Adipocyte (in vitro differentiated cells): ENCODE data around the gene TMEM89.
A peak's percentile ranks its signal among the peaks of the same experiment; 100 is the strongest.

Experiments
- DNase-seq: peaks from one replicate; pipeline ENCODE4 v3.0.0-alpha.2; 2015; ENCODE audit warnings: low read depth
- H3K27me3 ChIP-seq: replicated peaks from 2 replicates; pipeline ENCODE4 v1.7.0; 2013; ENCODE audit warnings: mild to moderate bottlenecking, low read length, moderate library complexity; ENCODE audit not compliant: control insufficient read depth, insufficient read depth
- H3K36me3 ChIP-seq: 2 replicates; pipeline ENCODE4 v1.7.0; 2013; ENCODE audit warnings: low read length, mild to moderate bottlenecking, moderate library complexity; ENCODE audit not compliant: control insufficient read depth, insufficient read depth, severe bottlenecking
- H3K4me1 ChIP-seq: 2 replicates; pipeline ENCODE4 v1.7.0; 2013; ENCODE audit warnings: mild to moderate bottlenecking, low read length, moderate library complexity; ENCODE audit not compliant: control insufficient read depth, insufficient read depth
- H3K4me3 ChIP-seq: 2 replicates; pipeline ENCODE4 v1.7.0; 2013; ENCODE audit warnings: mild to moderate bottlenecking, low read length, moderate library complexity
- H3K9ac ChIP-seq: 2 replicates; pipeline ENCODE4 v1.7.0; 2013; ENCODE audit warnings: mild to moderate bottlenecking, low read length, moderate library complexity
- H3K9me3 ChIP-seq: 2 replicates; pipeline ENCODE4 v1.7.0; 2013; ENCODE audit warnings: mild to moderate bottlenecking, low read length, moderate library complexity; ENCODE audit not compliant: control insufficient read depth

The TMEM89 gene

DNA sequence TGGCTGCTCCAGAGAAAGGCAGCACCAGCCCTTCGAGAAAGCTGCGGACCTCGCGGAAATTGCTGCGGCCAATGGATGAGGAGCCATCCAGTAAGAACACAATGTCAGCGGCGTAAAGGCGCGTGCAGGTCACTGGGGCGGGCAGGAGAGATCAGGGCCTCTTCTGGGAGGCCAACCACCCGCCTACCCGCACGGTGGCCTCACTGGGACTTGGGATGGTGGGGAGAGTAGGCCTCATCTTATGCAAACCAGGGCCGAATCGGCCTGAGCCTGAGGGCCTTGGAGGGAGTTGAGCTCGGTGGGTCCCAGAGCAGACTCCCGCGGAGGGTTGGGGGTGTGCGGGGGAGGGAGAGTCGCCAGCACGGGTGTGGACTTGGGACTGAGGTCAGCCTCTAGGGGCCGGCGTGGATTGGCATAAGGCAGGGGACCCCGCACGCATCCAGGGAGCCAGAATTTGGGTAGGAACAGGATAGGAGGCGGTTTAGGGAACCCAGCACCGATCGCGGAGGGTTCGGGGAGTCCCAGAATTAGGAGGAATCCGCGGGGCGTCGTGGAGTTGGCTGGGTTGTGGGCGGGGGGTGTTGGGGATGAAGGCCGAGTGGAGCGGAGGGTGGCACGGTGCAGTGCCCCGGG, 27.0 kb downstream of the TMEM89 start:
- DNase-seq, result peak; percentile 29
- H3K4me3 ChIP-seq, result peak overlapping the region; percentile 71

DNA sequence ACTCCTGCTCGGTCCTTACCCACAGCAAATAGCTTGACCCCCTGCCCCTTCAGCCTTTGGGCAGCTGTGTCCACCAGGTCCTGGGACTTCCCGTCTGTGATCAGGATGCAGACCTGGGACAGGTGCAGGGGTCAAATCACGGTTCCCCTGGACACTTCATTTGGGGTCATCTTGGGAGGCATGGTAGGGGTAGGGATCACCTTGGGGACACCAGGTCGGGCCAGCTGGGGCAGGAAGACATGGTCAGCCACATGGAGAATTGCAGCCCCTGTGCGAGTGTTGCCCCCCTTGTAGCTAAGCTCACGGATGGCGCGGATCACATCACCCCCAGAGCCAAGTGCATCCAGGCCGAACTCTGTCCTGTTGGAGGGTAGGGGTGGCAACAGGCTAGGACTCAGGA, 28.2 kb downstream of the TMEM89 start:
- Histone ChIP-seq H3K36me3 (peaks cover 9% of the 10 kb centered on the region), H3K27me3 (no peaks in the 10 kb centered on the region), H3K9me3 (no peaks in the 10 kb centered on the region), H3K4me3 (no peak overlapping the region), H3K9ac (no peak overlapping the region), H3K4me1 (peaks cover 30% of the 10 kb centered on the region)
- DNase-seq, result no peak

More for the DNA sequence above, 27.0 kb downstream of the TMEM89 start:
- H3K36me3 ChIP-seq, result peaks cover 19% of the 10 kb centered on the region
- H3K27me3 ChIP-seq, result no peaks in the 10 kb centered on the region
- H3K9me3 ChIP-seq, result no peaks in the 10 kb centered on the region
- peaks cover 42% of the 10 kb centered on the region for H3K4me1 ChIP-seq
- H3K9ac ChIP-seq, result peak overlapping the region; percentile 77

DNA sequence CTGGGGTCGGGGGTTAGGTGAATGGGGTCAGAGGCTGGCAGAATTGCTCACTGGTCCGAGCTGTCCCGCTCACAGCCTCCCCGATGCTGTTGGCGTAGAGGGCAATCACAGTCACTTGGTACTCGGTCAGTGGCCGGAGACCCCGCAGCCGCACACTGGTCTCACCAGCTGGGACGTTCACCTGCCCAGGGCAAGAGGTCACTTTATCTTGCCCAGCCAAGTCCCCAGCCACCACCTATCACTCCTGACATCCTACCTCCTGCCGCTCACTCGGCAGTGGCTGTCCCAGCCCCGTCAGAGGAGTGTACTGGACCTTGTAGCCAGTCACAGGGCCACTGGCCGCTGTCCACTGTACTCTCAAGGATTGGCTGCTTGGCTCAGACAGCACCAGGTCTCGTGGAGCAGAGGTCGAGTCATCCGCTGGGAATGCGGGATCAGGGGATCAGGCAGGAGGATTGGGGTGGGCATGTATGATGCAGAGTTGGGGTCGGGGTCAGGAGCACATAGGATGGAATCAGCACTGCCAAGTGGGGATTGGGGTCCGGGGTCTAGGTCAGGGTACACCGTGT, 29.0 kb downstream of the TMEM89 start:
- no peak overlapping the region for H3K4me3 ChIP-seq
- peaks cover 23% of the 10 kb centered on the region for H3K4me1 ChIP-seq
- no peak overlapping the region for H3K9ac ChIP-seq
- DNase-seq, result no peak
- no peaks in the 10 kb centered on the region for H3K27me3 ChIP-seq
- H3K36me3 ChIP-seq, result peaks cover 2% of the 10 kb centered on the region
- no peaks in the 10 kb centered on the region for H3K9me3 ChIP-seq

DNA sequence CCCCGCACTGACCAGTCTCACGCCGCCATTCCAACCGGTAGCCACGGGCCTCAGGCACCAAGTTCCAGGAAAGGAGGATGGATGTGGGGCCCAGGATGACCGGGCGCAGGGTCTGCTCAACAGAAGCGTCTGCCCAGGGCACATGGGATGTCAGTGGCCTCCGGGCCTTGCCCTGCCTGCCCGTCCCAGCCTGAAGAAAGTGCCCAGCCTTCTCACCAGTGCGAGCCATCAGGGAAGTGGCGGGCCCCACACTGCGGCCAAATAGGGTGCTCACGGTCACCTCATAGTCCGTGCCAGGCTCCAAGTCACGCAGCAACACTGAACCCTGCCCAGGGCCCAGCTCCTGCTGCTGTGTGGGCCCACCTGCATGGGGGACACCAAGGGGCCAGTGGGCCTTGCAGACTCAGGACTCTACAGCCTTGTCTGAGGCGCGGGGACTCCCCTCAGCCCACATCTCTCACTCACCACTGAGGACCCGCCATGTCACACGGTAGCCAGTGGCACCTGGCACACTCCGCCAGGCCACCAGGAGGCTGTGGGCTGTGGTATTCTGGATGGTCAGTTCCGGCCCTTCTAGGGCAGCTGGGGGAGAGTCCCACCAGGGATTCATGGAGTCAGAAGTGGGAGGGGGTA, 29.6 kb downstream of the TMEM89 start:
- Histone ChIP-seq H3K4me1 (peaks cover 22% of the 10 kb centered on the region), H3K27me3 (no peaks in the 10 kb centered on the region), H3K4me3 (no peak overlapping the region), H3K36me3 (no peaks in the 10 kb centered on the region), H3K9me3 (no peaks in the 10 kb centered on the region), H3K9ac (no peak overlapping the region)
- no peak for DNase-seq

DNA sequence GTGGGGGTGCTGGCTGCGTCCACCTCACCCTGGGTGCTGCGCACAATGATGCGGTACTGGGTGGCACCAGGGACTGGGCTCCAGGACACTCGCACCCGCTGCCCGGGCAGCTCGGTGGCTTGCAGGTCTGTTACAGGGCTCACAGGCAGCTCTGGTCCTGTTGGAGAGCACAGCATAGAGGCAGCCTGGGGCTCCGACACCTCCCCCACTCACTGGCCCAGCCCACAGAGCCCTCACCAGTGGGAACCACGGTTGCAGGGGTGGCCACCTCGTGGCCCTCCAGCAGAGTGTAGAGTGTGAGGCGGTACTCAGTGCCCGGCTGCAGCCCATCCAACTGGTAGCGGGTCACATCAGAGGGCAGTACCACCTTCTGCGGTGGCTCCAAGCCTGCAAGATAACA, 30.1 kb downstream of the TMEM89 start:
- H3K9me3 ChIP-seq, result no peaks in the 10 kb centered on the region
- no peak overlapping the region for H3K9ac ChIP-seq
- H3K36me3 ChIP-seq, result no peaks in the 10 kb centered on the region
- peaks cover 18% of the 10 kb centered on the region for H3K4me1 ChIP-seq
- H3K27me3 ChIP-seq, result no peaks in the 10 kb centered on the region
- no peak overlapping the region for H3K4me3 ChIP-seq
- no peak for DNase-seq

DNA sequence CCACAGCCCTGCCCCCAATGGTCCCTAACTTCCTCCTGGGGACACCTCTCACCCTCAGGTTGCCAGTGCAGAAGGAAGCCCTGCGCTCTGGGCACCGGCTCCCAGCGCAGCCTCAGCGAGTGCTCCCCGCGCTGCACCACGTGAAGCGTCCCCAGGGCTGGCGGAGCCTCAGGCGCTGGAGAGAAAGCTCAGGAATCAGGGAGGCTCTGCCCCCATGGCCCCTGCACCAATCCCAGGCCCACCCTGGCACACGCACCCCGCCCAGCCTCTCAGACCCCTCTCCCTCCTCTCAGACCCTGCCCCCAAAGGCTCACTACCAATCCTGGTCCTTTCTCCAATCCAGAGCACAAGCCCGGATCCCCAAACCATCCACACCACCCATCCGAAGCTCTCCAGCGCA, 33.3 kb downstream of the TMEM89 start:
- Histone ChIP-seq H3K36me3 (peaks cover 6% of the 10 kb centered on the region), H3K9me3 (no peaks in the 10 kb centered on the region), H3K4me3 (no peak overlapping the region), H3K4me1 (no peaks in the 10 kb centered on the region), H3K9ac (no peak overlapping the region), H3K27me3 (no peaks in the 10 kb centered on the region)
- DNase-seq, result no peak

DNA sequence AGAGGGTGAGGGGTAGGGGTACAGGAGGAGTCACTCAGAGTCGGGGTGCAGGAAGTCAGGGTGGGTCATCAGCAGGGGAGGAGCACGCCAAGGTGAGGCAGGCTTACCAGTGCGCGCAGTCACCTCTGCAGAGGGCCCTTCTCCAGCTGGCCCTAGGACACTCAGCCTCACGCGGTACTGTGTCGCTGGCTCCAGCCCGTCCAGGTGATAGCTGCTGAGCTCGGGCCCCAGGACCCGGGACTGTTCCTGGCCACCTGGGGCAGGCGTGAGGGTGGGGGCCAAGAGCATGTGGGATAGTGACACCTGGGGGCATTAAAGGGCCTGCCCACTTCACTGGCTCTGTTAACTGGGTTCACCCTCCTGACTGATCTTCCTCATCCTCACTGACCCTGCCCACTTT, 33.9 kb downstream of the TMEM89 start:
- H3K27me3 ChIP-seq, result no peaks in the 10 kb centered on the region

DNA sequence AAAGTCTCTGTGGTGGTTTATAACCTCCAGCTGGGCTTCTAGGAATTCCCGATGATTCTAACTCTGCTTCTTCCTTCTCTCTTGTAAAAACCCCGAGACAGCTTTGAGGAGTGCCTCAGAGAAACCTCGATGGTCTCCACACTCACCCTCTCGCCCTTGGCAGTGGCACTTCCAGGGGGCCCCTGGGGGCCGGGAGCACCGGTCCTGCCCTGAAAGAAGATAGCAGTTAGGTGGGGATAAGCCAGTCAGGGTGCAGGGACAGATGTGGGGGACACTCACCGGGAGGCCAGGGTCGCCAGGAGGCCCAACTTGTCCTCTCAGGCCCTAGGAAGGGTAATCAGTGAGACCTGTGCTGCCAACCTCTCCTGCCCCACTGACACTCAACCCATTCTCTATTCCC, 36.2 kb downstream of the TMEM89 start:
- H3K9ac ChIP-seq, result no peak overlapping the region
- DNase-seq, result no peak
- H3K4me1 ChIP-seq, result no peaks in the 10 kb centered on the region
- peaks cover 6% of the 10 kb centered on the region for H3K36me3 ChIP-seq
- H3K27me3 ChIP-seq, result no peaks in the 10 kb centered on the region
- no peaks in the 10 kb centered on the region for H3K9me3 ChIP-seq
- no peak overlapping the region for H3K4me3 ChIP-seq

More for the DNA sequence above, 33.9 kb downstream of the TMEM89 start:
- H3K36me3 ChIP-seq, result peaks cover 6% of the 10 kb centered on the region
- no peak overlapping the region for H3K9ac ChIP-seq
- H3K4me3 ChIP-seq, result no peak overlapping the region
- DNase-seq, result no peak
- H3K4me1 ChIP-seq, result no peaks in the 10 kb centered on the region
- no peaks in the 10 kb centered on the region for H3K9me3 ChIP-seq

DNA sequence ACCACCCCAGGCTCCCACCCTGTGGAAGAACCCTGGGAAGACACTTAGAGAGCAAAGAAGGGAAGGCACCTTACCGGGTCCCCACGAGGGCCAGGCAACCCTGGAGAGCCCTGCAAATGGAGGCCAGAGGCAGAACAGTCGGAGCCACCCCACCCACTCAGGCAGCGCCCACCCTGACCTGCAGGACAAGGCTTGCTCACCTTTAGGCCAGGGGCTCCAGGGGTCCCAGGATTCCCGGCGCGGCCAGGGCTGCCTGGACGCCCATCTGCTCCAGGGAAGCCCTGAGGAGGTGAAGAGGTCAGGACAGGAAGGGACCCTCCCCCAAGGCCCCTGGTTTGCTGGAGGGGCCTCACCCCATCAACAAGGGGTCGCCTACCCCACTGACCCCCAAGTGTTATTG, 36.7 kb downstream of the TMEM89 start:
- H3K4me1 ChIP-seq, result no peaks in the 10 kb centered on the region
- peaks cover 6% of the 10 kb centered on the region for H3K36me3 ChIP-seq
- H3K9me3 ChIP-seq, result no peaks in the 10 kb centered on the region
- H3K4me3 ChIP-seq, result no peak overlapping the region
- H3K27me3 ChIP-seq, result no peaks in the 10 kb centered on the region
- no peak for DNase-seq
- no peak overlapping the region for H3K9ac ChIP-seq

DNA sequence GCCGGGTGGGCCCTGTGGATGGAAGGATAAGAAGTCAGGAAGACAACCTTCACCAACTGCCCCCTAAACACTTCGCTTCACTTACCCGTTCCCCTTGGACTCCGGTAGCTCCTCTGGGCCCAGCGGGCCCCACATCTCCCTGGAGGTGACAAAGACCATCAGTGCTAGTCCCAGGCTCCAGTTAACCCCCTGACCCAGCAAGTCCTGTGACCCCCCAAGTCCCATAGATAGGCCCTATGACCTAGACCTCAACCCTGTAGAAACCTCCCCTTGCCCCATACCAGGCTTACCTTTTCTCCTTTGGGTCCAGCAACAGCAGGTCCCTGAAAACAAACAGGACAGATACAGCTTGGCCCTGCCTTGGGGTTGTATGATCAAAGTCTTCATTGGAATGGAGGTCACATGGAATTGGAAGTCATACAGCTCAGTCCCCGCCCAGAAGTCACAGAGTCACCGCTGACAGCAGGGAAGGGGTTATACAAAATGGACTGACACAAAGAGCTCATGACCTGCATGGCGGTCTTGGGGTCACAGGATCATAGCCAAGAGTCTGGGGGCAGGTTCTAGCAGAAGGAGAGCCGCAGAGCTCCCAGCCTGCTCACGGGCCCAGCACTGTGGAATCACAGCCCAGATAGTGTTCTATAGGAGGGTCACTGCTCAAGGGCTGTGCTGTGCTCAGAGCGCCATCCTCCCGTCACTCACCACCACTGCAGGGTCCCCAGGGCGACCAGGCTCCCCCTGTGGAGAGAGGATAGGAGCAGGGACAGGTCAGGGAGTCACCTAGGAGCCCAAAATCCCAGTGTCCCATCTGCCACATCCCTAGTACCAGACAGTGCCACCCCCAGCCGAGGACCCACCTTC, 39.7 kb downstream of the TMEM89 start:
- Histone ChIP-seq H3K36me3 (peaks cover 6% of the 10 kb centered on the region), H3K4me1 (no peaks in the 10 kb centered on the region)

DNA sequence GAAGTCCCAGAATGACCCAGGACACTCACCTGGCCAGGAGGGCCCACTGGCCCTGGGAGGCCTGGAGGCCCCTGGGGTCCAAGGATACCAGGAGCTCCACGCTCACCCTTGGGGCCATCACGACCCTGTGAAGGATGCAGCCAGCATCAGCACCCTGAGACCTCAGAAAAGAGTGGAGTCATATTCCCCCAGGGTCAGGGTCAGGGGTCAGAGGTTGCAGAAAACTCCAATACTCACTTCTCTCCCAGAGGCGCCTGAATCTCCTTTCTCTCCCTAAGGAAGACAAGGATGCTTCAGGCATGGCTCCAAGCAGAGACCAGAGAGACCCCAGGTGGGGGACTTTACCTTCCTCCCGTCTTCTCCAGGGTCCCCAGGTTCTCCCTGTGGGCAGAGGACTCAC, 44.9 kb downstream of the TMEM89 start:
- Histone ChIP-seq H3K27me3 (no peaks in the 10 kb centered on the region), H3K36me3 (no peaks in the 10 kb centered on the region), H3K9me3 (no peaks in the 10 kb centered on the region), H3K4me1 (no peaks in the 10 kb centered on the region), H3K9ac (no peak overlapping the region), H3K4me3 (no peak overlapping the region)
- DNase-seq, result no peak

More for the DNA sequence above, 39.7 kb downstream of the TMEM89 start:
- Histone ChIP-seq H3K9me3 (no peaks in the 10 kb centered on the region), H3K27me3 (no peaks in the 10 kb centered on the region), H3K9ac (no peak overlapping the region), H3K4me3 (no peak overlapping the region)
- no peak for DNase-seq
